ENCODE results near the gene SVIL. TPM values are rescaled to one million over a fixed set of nuclear protein-coding genes. Genes with fewer than 3 reads are reported as not detected.

Gene SVIL
- total and polyA plus RNA-seq, 2 of the 13 experiments (the other 11 are each of a cell fraction or from before 2014, with no cell fraction given), result 3.9 to 12.1 TPM

- peaks cover 34% of the 10 kb centered on the region for H3K4me1 ChIP-seq (ENCODE audit: insufficient read depth, low read length)
- no peak overlapping the region for H3K4me3 ChIP-seq (replicated peaks in 1 of 3; ENCODE audit: insufficient read depth in 1 of 3, low read depth in 2 of 3, low read length in 3 of 3)
- H3K27me3 ChIP-seq (ENCODE audit: control insufficient read depth in 1 of 2, insufficient read depth in 2 of 2, low read length in 2 of 2), result no peaks in the 10 kb centered on the region
- no peak overlapping the region for H2AFZ ChIP-seq (ENCODE audit: low read length)
- H3K27ac ChIP-seq (ENCODE audit: extremely low read length, insufficient read depth, low read length), result peak overlapping the region; percentile 64
- no peak for ATAC-seq
- no TSS peak for BruUV-seq (replicated peaks)
- no peaks in the 10 kb centered on the region for H3K79me2 ChIP-seq (ENCODE audit: insufficient read depth, low read length)
- DNase-seq (ENCODE audit: low spot score), result no peak
- peak overlapping the region; percentile 80; the same call in 1 of the 2 replicates for H3K4me2 ChIP-seq (ENCODE audit: low read depth, low read length)
- no peaks in the 10 kb centered on the region for H4K20me1 ChIP-seq (ENCODE audit: insufficient read depth, low read length)
- 75% methylated on average over 2 of the region's 2 CpGs for WGBS (ENCODE audit: low lambda C conversion rate)
- no peaks in the 10 kb centered on the region for H3K9me3 ChIP-seq (ENCODE audit: low read length)
- ChIA-PET POLR2A (interaction anchor here (1.1 kb wide), 1 partner anchor 85 kb away, joined by 4 read pairs; no protein-coding TSS in a partner anchor), CTCF (ENCODE audit: low intra/inter-chr PET ratio, low total read pairs) (interaction anchor here (0.8 kb wide), 1 partner anchor 22 kb away, joined by 3 read pairs; no protein-coding TSS in a partner anchor)
- FAIRE-seq, result no peak
- intact Hi-C loops (cut with micrococcal nuclease; ENCODE audit: unreplicated experiment) (no loop called here), in situ Hi-C loops (cut with HindIII; ENCODE audit: extremely low pct_ligation_motif_present, low pct_unique_long_range_greater_than_20kb) (no loop called here)
- H3K9ac ChIP-seq (ENCODE audit: insufficient read depth, low read depth, low read length), result no peak overlapping the region; the same call in 1 of the 2 replicates
- TF ChIP-seq ZNF629 (CRISPR knock-in tag; conservative IDR thresholded peaks at IDR 0.05) (peak; percentile 90), CEBPG (CRISPR knock-in tag; IDR thresholded peaks at IDR 0.05) (0 out of 2 replicates have a peak, but pooled peaks have one; percentile 30), ZNF784 (CRISPR knock-in tag; IDR thresholded peaks at IDR 0.05; ENCODE audit: borderline replicate concordance) (no peak)
- peaks cover 0 to 2% of the 10 kb centered on the region in 2 experiments; a peak in 2 of 5 replicates for H3K36me3 ChIP-seq (replicated peaks in 1 of 2; ENCODE audit: control insufficient read depth in 1 of 2, insufficient read depth in 2 of 2, low read length in 2 of 2)
Observed at GRCh38 chr10:29534590-29534989, 100.2 kb downstream of the SVIL start.

GRCh38 chr10:29533696-29534285 lies 101.0 kb downstream of the SVIL start:
- Histone ChIP-seq H2AFZ (ENCODE audit: low read length) (no peak overlapping the region), H3K4me3 (replicated peaks in 1 of 3; ENCODE audit: insufficient read depth in 1 of 3, low read depth in 2 of 3, low read length in 3 of 3) (no peak overlapping the region), H3K9ac (ENCODE audit: insufficient read depth, low read depth, low read length) (no peak overlapping the region), H3K36me3 (replicated peaks in 1 of 2; ENCODE audit: control insufficient read depth in 1 of 2, insufficient read depth in 2 of 2, low read length in 2 of 2) (peaks cover 0 to 2% of the 10 kb centered on the region in 2 experiments; a peak in 2 of 5 replicates), H3K27me3 (ENCODE audit: control insufficient read depth in 1 of 2, insufficient read depth in 2 of 2, low read length in 2 of 2) (no peaks in the 10 kb centered on the region), H3K4me1 (ENCODE audit: insufficient read depth, low read length) (peaks cover 34% of the 10 kb centered on the region), H3K9me3 (ENCODE audit: low read length) (no peaks in the 10 kb centered on the region), H3K27ac (ENCODE audit: extremely low read length, insufficient read depth, low read length) (no peak overlapping the region), H3K4me2 (ENCODE audit: low read depth, low read length) (no peak overlapping the region), H3K79me2 (ENCODE audit: insufficient read depth, low read length) (no peaks in the 10 kb centered on the region), H4K20me1 (ENCODE audit: insufficient read depth, low read length) (no peaks in the 10 kb centered on the region)
- FAIRE-seq, result no peak
- CTCF ChIA-PET (ENCODE audit: low intra/inter-chr PET ratio, low total read pairs), result no interaction called here
- DNase-seq (ENCODE audit: low spot score), result no peak
- intact Hi-C loops (cut with micrococcal nuclease; ENCODE audit: unreplicated experiment) (no loop called here), in situ Hi-C loops (cut with HindIII; ENCODE audit: extremely low pct_ligation_motif_present, low pct_unique_long_range_greater_than_20kb) (no loop called here)
- 96% methylated on average over 7 of the region's 7 CpGs for WGBS (ENCODE audit: low lambda C conversion rate)
- POLR2A ChIA-PET, result no interaction called here
- BruUV-seq (replicated peaks), result no TSS peak
- no peak for ATAC-seq
- TF ChIP-seq REST (IDR thresholded peaks at IDR 0.05; ENCODE audit: borderline replicate concordance in 1 of 2, low read depth in 1 of 2, low read length in 2 of 2) (no peak), ZNF570 (CRISPR knock-in tag; IDR thresholded peaks at IDR 0.05; ENCODE audit: borderline replicate concordance) (no peak), ZNF597 (CRISPR knock-in tag; IDR thresholded peaks at IDR 0.05) (no peak), IRF2 (CRISPR knock-in tag; IDR thresholded peaks at IDR 0.05) (no peak), GATA4 (IDR thresholded peaks at IDR 0.05; ENCODE audit: borderline replicate concordance, low read depth) (no peak), TERF1 (CRISPR knock-in tag; IDR thresholded peaks at IDR 0.05) (no peak)
